Activated CD8-positive, alpha-beta T cell treated with anti-CD3 and anti-CD28 coated beads for 36 hours (primary cell): Measurements from ENCODE around the gene S100A5. TPM values are rescaled to one million over a fixed set of nuclear protein-coding genes. Genes with fewer than 3 reads are reported as not detected.
"Not testable (repeated sequence)": the region's sequence is repeated elsewhere in the genome, so short reads cannot be mapped to it uniquely, and the experiment has no call there.

Experiments used
- ATAC-seq: fragments of 200-7000 bp; cut with Tn5 transposase; one replicate; pipeline ENCODE4 v1.10.0; 2021; ENCODE audit warnings: mild to moderate bottlenecking, moderate library complexity
- CTCF ChIA-PET: fragments of 350-600 bp; sonication (Branson Sonifier 250); formaldehyde crosslinking; loops from one replicate; lab custom pipeline; 2021; ENCODE audit warnings: antibody characterized with exemption; lab: Charles Lee
- POLR2A ChIA-PET: fragments of 350-600 bp; sonication (Branson Sonifier 250); formaldehyde crosslinking; loops from one replicate; lab custom pipeline; 2021; ENCODE audit warnings: antibody characterized with exemption; lab: Charles Lee
- DNase-seq: peaks from one replicate; pipeline ENCODE4 v3.0.0-alpha.2; 2020
- H3K27ac Mint-ChIP-seq: one replicate; pipeline ENCODE4 v1.8.0; 2021; ENCODE audit warnings: mild to moderate bottlenecking, mixed read lengths
- H3K27me3 Mint-ChIP-seq: one replicate; pipeline ENCODE4 v1.8.0; 2021; ENCODE audit warnings: mixed read lengths
- H3K36me3 Mint-ChIP-seq: one replicate; pipeline ENCODE4 v1.8.0; 2021; ENCODE audit warnings: low read depth, mixed read lengths
- H3K4me1 Mint-ChIP-seq: one replicate; pipeline ENCODE4 v1.8.0; 2021; ENCODE audit warnings: low read depth, mixed read lengths
- H3K4me3 Mint-ChIP-seq: one replicate; pipeline ENCODE4 v1.8.0; 2021; ENCODE audit warnings: mild to moderate bottlenecking, moderate library complexity, mixed read lengths
- H3K9me3 Mint-ChIP-seq: one replicate; pipeline ENCODE4 v1.8.0; 2021; ENCODE audit warnings: mixed read lengths
- CTCF ChIP-seq: fragments of 200-600 bp; IDR thresholded peaks from one replicate; pipeline ENCODE4 v1.8.0; 2022; ENCODE audit warnings: antibody characterized with exemption, mild to moderate bottlenecking
- intact Hi-C: fragments of 100-400 bp; cut with micrococcal nuclease; formaldehyde crosslinking; loops from one replicate; pipeline ENCODE4 v1.10.0; 2022
- total RNA-seq, 2 experiments: library from RNA; stranded (reverse); gene quantifications; one replicate each; pipeline ENCODE4 v1.2.3, GENCODE V29; 2021

S100A5 gene
- total RNA-seq, 2 experiments from 2014 or later, result 1.1 to 1.2 TPM

DNA sequence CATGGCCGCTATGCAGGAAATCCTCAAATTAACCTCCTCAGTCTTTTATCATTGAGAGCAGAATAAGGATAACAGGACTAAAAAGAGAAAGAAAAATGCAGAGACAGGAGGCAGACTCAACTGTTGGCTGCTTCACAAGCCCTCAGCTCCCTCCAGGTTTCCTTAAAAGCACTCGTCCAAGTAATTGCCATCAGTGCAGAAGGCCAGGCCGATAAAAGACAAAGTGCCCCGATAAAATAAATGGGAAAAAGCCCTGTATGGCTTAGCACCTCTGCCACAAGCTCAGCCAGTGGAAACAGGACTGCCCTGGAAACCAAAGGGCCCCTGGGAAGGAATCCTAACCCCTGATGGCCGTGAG, 13.1 kb downstream of the S100A5 start:
- Mint-ChIP-seq H3K27me3 (no peaks in the 10 kb centered on the region), H3K9me3 (no peaks in the 10 kb centered on the region), H3K4me1 (peaks cover 24% of the 10 kb centered on the region), H3K36me3 (no peaks in the 10 kb centered on the region), H3K4me3 (no peak overlapping the region), H3K27ac (no peak overlapping the region)
- no peak for ATAC-seq
- no peak for DNase-seq
- intact Hi-C loops, result no loop called here
- ChIA-PET POLR2A (no interaction called here), CTCF (interaction anchor here (0.9 kb wide), 2 partner anchors 17 to 40 kb away, joined by 3 to 4 read pairs; no protein-coding TSS in a partner anchor)
- no peak for TF ChIP-seq CTCF

GRCh38 chr1:153527023-153527682, 13.6 kb downstream of the S100A5 start:
- Mint-ChIP-seq H3K4me1 (peaks cover 22% of the 10 kb centered on the region), H3K4me3 (no peak overlapping the region), H3K9me3 (no peaks in the 10 kb centered on the region), H3K27ac (no peak overlapping the region), H3K27me3 (no peaks in the 10 kb centered on the region), H3K36me3 (no peaks in the 10 kb centered on the region)
- intact Hi-C loops, result no loop called here
- no peak for TF ChIP-seq CTCF
- DNase-seq (no peak), ATAC-seq (no peak)
- CTCF ChIA-PET, result interaction anchor here (0.9 to 1.0 kb wide), 3 partner anchors 17 to 87 kb away, joined by 3 to 4 read pairs (median 3); no protein-coding TSS in a partner anchor
- POLR2A ChIA-PET, result no interaction called here

DNA sequence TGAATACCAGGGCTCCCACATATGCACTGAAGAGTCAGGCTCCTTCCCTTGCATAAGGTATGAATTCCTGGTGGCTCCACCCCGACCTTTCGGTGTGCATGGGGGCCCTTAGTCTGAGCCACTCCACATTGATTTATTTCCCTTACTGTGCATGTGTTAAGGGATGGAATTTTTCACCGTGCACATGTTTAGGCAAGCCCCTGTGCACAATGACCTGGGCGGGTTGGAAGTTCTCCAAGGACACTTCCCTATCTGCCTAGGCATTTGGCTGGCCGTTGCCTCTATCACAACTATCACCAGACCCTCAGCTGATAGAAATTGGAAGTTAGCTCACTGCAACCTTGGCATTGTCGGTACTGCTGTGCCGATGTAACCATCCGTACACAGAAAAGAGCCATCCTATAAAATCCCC, 14.6 kb downstream of the S100A5 start:
- CTCF ChIA-PET, result interaction anchor here (0.8 to 2.8 kb wide), 7 partner anchors 9 to 88 kb away, joined by 3 to 16 read pairs (median 6); partner anchors contain the start of gene S100A6
- H3K9me3 Mint-ChIP-seq, result no peaks in the 10 kb centered on the region
- H3K36me3 Mint-ChIP-seq, result no peaks in the 10 kb centered on the region
- no peak for TF ChIP-seq CTCF
- no peak overlapping the region for H3K4me3 Mint-ChIP-seq
- no peak for ATAC-seq
- no peak overlapping the region for H3K27ac Mint-ChIP-seq
- POLR2A ChIA-PET, result interaction anchor here (0.6 to 1.0 kb wide), 3 partner anchors 9 to 398 kb away, joined by 3 to 5 read pairs (median 3); no protein-coding TSS in a partner anchor
- no peaks in the 10 kb centered on the region for H3K27me3 Mint-ChIP-seq
- intact Hi-C loops, result no loop called here
- peaks cover 13% of the 10 kb centered on the region for H3K4me1 Mint-ChIP-seq
- no peak for DNase-seq

DNA sequence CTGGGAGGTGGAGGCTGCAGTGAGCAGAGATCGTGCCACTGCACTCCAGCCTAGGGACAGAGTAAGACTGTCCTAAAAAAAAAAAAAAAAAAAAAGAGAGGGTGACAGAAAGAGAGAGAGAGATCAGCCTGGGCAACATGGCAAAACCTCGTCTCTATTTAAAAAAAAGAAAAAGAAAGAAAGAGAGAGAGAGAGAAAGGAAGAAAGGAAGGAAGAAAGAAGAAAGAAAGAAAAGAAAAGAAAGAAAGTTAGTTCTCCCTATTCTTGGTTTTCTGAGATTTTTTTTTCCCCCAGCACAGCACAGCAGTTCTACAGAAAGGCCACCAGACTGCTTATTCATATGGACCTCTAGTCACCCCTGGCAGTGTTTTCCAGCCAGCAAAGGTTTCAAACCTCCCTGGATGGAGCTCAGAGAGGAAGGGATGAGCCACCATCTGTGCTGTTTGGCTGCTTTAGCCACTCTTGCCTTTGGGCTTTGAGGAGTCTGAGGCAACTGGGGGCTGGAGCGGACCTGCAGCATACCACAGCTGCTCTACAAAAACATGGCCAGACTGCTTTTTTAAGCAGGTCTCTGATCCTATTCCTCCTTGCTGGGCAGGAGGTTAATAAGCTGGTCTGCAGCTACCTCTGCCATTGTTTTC, 15.5 kb downstream of the S100A5 start:
- no peak for ATAC-seq
- H3K27me3 Mint-ChIP-seq, result no peaks in the 10 kb centered on the region

DNA sequence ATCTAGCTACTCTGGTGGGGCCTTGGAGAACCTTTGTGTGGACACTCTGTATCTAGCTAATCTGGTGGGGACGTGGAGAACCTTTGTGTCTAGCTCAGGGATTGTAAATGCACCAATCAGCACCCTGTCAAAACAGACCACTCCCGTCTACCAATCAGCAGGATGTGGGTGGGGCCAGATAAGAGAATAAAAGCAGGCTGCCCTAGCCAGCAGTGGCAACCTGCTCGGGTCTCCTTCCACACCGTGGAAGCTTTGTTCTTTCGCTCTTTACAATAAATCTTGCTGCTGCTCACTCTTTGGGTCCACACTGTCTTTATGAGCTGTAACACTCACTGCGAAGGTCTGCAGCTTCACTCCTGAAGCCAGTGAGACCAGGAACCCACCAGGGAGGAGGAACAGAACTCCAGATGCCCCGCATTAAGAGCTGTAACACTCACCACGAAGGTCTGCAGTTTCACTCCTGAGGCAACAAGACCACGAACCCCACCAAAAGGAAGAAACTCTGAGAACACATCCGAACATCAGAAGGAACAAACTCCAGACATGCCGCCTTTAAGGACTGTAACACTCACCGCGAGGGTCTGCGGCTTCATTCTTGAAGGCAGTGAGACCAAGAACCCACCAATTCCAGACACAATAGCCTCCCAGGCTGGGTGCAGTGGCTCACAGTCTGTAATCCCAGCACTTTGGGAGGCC, 18.2 kb downstream of the S100A5 start:
- H3K4me1 Mint-ChIP-seq, H3K27me3 Mint-ChIP-seq, H3K9me3 Mint-ChIP-seq, ATAC-seq, intact Hi-C loops, H3K36me3 Mint-ChIP-seq: not testable (repeated sequence)
- DNase-seq, result peak; percentile 38
- ChIA-PET CTCF (interaction anchor here (0.7 to 4.6 kb wide), 6 partner anchors 10 to 155 kb away, joined by 3 to 39 read pairs (median 10); partner anchors contain the start of gene S100A13), POLR2A (interaction anchor here (1.5 kb wide), 1 partner anchor 96 kb away, joined by 3 read pairs; no protein-coding TSS in a partner anchor)
- H3K27ac Mint-ChIP-seq, result peak overlapping the region; percentile 71
- peak overlapping the region; percentile 41 for H3K4me3 Mint-ChIP-seq

More for the DNA sequence above, 15.5 kb downstream of the S100A5 start:
- TF ChIP-seq CTCF, result no peak
- H3K36me3 Mint-ChIP-seq, result no peaks in the 10 kb centered on the region
- peaks cover 5% of the 10 kb centered on the region for H3K4me1 Mint-ChIP-seq
- no peaks in the 10 kb centered on the region for H3K9me3 Mint-ChIP-seq
- intact Hi-C loops, result no loop called here
- H3K27ac Mint-ChIP-seq, result no peak overlapping the region
- H3K4me3 Mint-ChIP-seq, result no peak overlapping the region
- ChIA-PET POLR2A (interaction anchor here (0.8 to 1.0 kb wide), 2 partner anchors 9 to 10 kb away, joined by 3 to 5 read pairs; no protein-coding TSS in a partner anchor), CTCF (interaction anchor here (0.8 to 2.8 kb wide), 8 partner anchors 10 to 60 kb away, joined by 3 to 16 read pairs (median 5); partner anchors contain the start of gene S100A6)
- DNase-seq, result no peak

GRCh38 chr1:153521808-153522207, 18.9 kb downstream of the S100A5 start:
- not testable (repeated sequence) for H3K27me3 Mint-ChIP-seq

More at GRCh38 chr1:153521808-153522207, 18.9 kb downstream of the S100A5 start:
- H3K4me3 Mint-ChIP-seq, ATAC-seq, H3K9me3 Mint-ChIP-seq, H3K27ac Mint-ChIP-seq, intact Hi-C loops, H3K36me3 Mint-ChIP-seq, DNase-seq, H3K4me1 Mint-ChIP-seq: not testable (repeated sequence)
- ChIA-PET POLR2A (interaction anchor here (1.5 to 2.5 kb wide), 3 partner anchors 11 to 97 kb away, joined by 3 to 10 read pairs (median 6); partner anchors contain the start of gene S100A6), CTCF (interaction anchor here (0.7 to 4.6 kb wide), 8 partner anchors 11 to 105 kb away, joined by 3 to 39 read pairs (median 5); partner anchors contain the start of gene S100A13)
